Effector CD4-positive, alpha-beta T cell (primary cell): Measurements from ENCODE around the gene M1AP.
"Not testable (repeated sequence)": the region's sequence is repeated elsewhere in the genome, so short reads cannot be mapped to it uniquely, and the experiment has no call there.

Experiments used
- DNase-seq: peaks from one replicate; pipeline ENCODE4 v3.0.0-alpha.2; 2020

The M1AP gene

GRCh38 chr2:74646834-74647482 lies 1.2 kb downstream of the M1AP start:
- DNase-seq: no peak

GRCh38 chr2:74646201-74646600 lies 1.9 kb downstream of the M1AP start:
- no peak for DNase-seq

GRCh38 chr2:74645344-74645743 lies 2.8 kb downstream of the M1AP start:
- DNase-seq: no peak

- no peak for DNase-seq
Measured at GRCh38 chr2:74639550-74639949, 8.6 kb downstream of the M1AP start.

GRCh38 chr2:74632939-74633312 lies 15.2 kb downstream of the M1AP start:
- no peak for DNase-seq

GRCh38 chr2:74632209-74632938 lies 15.8 kb downstream of the M1AP start:
- DNase-seq: no peak

- DNase-seq: not testable (repeated sequence)
Measured at GRCh38 chr2:74630454-74630853, 17.7 kb downstream of the M1AP start.

- no peak for DNase-seq
Measured at GRCh38 chr2:74628538-74629105, 19.5 kb downstream of the M1AP start.

- no peak for DNase-seq
Measured at GRCh38 chr2:74625658-74626425, 22.3 kb downstream of the M1AP start.

GRCh38 chr2:74620671-74621070 lies 27.5 kb downstream of the M1AP start:
- no peak for DNase-seq

GRCh38 chr2:74619651-74620297 lies 28.4 kb downstream of the M1AP start:
- no peak for DNase-seq

GRCh38 chr2:74618410-74619083 lies 29.6 kb downstream of the M1AP start:
- DNase-seq: no peak

GRCh38 chr2:74617122-74617521 lies 31.0 kb downstream of the M1AP start:
- DNase-seq: no peak

- no peak for DNase-seq
Measured at GRCh38 chr2:74606927-74607326, 41.2 kb downstream of the M1AP start.

- DNase-seq: no peak
Measured at GRCh38 chr2:74603282-74604000, 44.7 kb downstream of the M1AP start.

GRCh38 chr2:74602586-74603281 lies 45.4 kb downstream of the M1AP start:
- no peak for DNase-seq

GRCh38 chr2:74599676-74600075 lies 48.5 kb downstream of the M1AP start:
- DNase-seq: no peak

GRCh38 chr2:74597410-74597809 lies 50.7 kb downstream of the M1AP start:
- no peak for DNase-seq

GRCh38 chr2:74596584-74596983 lies 51.5 kb downstream of the M1AP start:
- no peak for DNase-seq

- DNase-seq: no peak
Measured at GRCh38 chr2:74593826-74594772, 54.0 kb downstream of the M1AP start.
